Ramos (cell line): ENCODE measurements around the gene CD63.

ENCODE experiments used
- in situ Hi-C: fragments of 300-500 bp; cut with MboI; formaldehyde crosslinking; loops from one replicate; pipeline ENCODE4 v1.14.3; 2022; ENCODE audit warnings: low sequenced_read_pairs; ENCODE audit not compliant: unreplicated experiment

CD63 gene

DNA sequence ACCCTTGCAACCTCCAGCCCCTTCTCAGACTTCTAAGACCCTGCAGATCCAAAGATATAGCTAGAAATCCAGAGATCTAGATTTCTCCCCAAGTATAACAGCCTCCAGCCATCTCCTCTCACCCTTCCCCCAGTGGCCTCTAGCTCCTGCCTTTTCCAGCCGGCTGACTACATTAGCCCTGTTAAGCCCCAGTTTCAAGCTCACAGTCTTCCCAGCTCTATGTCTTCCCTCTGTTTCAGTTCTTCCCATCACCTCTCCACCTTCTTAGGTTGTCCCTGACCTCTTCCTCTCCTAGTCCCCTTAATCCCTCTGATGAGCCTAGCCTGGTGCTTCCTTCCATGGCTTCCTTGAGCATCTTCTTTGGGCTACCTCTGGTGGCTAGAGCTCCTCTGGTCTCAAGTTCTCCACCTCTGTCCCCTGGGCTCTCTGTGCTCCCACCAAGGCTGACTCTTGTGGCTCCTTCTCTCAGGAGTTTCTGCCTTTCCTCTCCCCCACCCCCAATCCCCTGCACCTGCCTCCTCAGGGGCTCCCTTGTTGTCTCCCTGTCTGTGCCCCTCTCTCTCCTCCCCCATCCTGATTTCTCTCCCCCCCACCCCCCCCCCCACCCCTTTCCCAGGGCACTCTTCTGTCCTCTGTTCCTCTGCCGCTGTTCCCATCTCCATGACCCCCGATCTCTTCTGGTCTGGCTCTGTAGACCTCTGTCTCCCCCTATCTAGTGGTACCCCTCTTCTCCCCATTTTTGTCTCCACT lies 13.3 kb upstream of the CD63 start:
- in situ Hi-C loops, result no loop called here

DNA sequence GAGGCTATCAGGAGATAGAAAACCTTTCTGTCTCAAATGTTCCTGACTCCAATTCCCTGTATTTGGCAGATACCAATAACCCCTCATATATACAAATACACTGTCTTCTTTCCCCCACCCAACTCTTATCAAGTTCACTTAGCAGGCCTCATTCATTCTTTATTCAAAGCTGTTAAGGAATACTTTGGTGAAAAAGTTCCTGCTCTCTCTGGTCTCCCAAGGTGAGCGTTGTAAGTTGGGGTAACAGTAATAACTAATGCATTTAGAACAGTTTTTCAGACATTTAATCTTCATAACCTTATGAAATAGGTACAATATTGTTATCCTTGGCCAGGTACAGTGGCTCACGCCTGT lies 10.2 kb upstream of the CD63 start:
- in situ Hi-C loops, result loop anchor here (10.0 kb wide), 1 partner anchor 296 kb away; no protein-coding TSS in a partner anchor

- in situ Hi-C loops, result loop anchor here (10.0 kb wide), 1 partner anchor 296 kb away; no protein-coding TSS in a partner anchor
Measured at GRCh38 chr12:55738123-55739024, 9.6 kb upstream of the CD63 start.

DNA sequence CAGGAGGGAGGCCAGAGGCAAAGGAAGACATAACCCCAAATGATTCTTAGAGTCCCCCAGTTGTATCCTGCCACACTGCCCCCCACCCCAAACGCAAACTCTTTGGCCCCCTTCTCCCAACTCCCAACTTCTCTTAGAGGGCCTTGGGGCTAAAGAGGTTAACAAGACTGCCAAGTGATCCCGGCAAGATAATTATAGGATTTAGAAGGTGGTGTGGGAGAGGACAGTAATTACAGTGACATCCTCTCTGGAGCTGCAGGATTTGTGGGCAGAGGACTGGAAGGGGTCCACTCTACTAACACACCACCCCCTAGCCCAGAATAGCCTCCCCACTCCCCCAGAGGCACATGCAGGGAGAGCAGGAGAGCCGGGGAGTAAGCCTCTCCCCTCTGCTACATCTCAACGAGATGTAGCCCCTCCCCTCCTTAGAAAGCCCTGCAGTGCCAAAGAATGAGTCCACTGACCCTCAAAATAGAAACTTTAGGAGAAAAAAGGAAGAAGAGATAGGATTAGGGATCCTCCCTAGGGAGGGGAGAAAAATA lies 8.8 kb upstream of the CD63 start:
- in situ Hi-C loops, result loop anchor here (10.0 kb wide), 1 partner anchor 297 kb away; no protein-coding TSS in a partner anchor

GRCh38 chr12:55736780-55737580 lies 8.2 kb upstream of the CD63 start:
- in situ Hi-C loops, result loop anchor here (10.0 kb wide), 1 partner anchor 298 kb away; no protein-coding TSS in a partner anchor

DNA sequence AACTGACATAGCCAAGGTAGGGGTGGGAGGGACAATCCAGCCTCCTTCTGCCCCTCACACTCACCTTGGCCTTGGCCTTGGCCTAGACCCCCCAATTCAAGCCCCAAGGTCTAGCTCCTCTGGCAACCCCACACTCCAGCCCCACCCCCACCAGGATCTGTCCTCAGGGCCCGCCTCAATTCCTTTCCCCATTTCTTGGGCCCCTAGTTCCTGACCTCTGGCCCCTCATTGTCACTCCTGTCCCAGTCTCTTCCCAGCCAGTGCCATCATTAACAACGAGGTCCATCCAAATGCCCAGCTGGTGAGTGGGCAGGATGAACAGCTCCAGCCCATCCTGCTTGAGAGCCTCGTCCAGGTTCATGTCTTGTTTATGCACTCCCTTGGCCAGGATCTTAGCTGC lies 7.3 kb upstream of the CD63 start:
- in situ Hi-C loops, result loop anchor here (10.0 kb wide), 1 partner anchor 299 kb away; no protein-coding TSS in a partner anchor

- in situ Hi-C loops, result loop anchor here (10.0 kb wide), 1 partner anchor 300 kb away; no protein-coding TSS in a partner anchor
Measured at GRCh38 chr12:55734595-55734994, 5.8 kb upstream of the CD63 start.

GRCh38 chr12:55733858-55734257 lies 5.0 kb upstream of the CD63 start:
- in situ Hi-C loops, result loop anchor here (10.0 kb wide), 1 partner anchor 301 kb away; no protein-coding TSS in a partner anchor

DNA sequence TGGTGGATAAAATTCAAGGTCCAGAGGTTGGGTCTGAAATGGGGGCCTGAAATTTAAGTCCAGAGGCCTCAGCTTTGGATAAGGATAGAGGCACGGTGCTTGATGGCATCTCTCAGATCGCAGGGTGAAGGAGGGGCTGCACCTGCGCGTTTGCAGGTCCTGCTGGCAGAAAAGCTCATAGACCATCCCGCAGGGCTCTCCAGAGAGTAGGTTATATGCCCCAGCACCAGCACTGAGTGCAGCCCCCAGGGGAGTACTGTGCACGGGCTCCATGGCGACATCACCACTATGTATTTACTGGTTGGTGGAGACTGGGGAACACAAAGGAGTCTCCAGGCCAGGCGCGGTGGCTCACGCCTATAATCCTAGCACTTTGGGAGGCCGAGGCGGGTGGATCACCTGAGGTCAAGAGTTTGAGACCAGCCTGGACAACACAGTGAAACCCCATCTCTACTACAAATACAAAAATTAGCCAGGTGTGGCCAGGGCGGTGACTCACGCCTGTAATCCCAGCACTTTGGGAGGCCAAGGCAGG lies 4.3 kb upstream of the CD63 start:
- in situ Hi-C loops, result loop anchor here (10.0 kb wide), 1 partner anchor 302 kb away; no protein-coding TSS in a partner anchor

DNA sequence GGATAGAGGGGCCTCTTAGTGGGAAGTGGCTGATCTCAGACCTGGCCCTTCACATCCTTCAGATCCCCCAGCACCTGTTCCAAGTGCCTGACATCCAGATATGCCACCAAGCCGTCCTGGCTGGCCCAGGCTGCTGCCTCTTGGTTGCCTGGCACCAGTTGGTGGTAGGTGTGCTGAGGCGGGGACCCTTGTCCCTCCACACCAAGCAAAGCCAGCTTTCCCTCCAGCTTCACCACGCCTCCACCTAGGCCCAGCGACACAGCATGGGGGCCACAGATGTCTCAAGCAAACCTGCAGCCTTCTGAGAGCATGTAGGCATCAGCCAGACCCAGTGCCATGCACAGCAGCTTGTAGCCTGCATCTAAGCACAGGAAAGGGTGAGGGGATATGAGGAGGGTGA lies 3.5 kb upstream of the CD63 start:
- in situ Hi-C loops, result loop anchor here (10.0 kb wide), 1 partner anchor 303 kb away; no protein-coding TSS in a partner anchor

DNA sequence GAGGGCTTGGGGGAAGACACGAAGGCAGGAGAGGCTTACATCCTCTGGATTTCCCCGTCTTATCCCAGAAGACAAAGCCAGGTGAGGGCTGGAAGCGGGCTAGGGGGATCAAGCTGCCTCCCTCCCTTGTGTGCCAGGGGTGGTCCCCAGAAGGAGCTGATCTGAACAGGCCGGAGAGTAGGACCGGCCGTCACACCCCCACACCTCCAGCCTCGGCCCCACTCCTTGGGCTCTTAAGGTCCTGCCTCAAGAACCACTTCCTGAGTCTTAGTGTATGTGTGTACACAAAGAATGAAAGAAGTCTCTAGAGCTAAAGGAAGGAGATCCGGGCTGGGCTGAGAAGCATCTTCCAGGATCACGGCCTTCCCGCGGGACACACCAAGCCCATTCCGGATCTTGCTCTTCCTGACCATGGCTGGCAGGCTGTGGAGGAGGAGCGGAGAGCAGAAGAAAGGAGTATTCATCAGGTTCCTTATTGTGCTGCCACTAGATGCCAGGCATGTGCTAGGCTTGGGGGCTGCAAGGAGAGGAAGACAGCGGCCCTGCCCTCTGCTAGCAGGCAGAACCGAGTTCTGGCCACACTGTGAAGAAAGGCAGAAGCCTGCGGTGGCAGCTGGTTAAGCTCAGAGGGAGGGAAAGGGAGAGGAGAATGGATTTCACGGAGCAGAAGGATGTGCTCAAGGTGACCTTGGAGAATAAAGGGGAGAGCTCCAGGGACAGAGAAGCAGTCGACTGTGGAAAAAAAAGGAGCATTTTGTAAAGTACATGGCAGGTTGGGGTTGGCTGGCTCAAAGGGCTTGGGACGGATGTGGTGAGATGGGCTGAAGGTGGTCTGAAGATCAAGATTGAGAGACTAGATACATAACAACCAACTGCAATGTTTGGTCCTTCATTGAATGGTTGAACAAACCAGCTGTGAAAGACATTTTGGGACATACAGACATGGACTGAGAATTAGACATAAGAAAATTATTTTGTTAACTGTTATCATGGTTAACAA lies 1.3 kb upstream of the CD63 start:
- in situ Hi-C loops, result loop anchor here (10.0 kb wide), 1 partner anchor 305 kb away; no protein-coding TSS in a partner anchor

DNA sequence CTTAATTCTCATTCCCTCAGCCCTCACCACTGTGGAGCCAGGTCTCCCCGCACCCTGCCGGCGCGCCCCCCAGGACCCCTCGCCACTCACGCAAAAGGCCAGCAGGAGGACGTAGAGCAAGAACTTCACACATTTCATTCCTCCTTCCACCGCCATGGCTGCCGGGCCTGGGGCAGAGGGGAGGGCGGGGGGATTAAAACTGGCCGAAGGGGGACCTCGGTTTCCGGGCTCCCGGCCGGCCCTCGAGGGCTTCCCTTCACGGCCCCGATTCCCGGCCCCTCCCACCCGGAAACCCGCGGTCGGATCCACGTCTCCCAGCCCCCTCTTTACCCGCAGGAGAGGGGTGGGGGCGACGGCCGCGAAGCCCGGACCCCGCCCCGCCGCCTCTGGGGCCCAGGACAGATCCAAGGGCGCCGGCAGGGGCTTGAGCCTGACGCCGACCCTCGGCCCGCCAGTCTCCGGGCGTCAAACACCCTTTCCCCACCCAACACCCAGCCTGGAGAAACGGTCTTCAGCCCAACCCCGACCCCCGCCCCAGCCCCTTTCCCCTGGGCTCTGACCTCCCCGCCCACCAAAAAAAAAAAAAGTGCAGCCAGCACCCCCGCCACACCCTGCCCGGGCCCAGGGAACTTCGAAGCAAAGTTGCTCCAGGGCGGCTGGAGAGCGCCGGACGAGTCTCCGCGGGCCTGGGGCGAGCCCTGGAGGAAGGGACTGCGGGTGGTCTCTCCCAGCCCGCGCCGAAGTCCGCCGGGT lies 447 bp downstream of the CD63 start:
- in situ Hi-C loops, result no loop called here

DNA sequence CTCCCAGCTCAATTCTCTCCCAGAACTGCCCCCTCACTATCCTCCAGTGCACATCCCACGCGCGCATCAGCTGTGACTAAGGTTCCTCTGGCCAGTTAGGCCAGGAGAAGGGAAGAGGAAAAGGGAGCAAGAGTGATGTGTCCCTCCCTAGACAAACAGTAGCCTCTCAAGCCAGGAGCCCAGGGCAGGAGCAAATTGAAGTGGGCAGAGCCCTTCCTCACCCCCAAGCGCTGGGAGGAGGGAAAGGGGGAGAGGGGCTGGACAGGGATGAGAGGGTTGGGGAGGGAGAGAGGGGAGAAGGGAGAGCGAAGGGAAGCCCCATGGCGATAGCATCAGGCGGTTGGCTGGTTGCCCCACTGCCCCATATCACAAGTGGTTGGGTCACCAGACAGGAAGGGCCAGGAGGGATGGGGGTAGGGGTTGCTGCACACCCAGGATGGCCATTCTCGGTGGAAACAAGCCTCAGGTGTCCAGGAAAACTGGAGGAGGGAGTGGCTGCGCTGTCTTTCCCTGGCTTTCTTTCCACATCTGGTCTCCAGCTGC lies 1.1 kb downstream of the CD63 start:
- in situ Hi-C loops, result no loop called here

DNA sequence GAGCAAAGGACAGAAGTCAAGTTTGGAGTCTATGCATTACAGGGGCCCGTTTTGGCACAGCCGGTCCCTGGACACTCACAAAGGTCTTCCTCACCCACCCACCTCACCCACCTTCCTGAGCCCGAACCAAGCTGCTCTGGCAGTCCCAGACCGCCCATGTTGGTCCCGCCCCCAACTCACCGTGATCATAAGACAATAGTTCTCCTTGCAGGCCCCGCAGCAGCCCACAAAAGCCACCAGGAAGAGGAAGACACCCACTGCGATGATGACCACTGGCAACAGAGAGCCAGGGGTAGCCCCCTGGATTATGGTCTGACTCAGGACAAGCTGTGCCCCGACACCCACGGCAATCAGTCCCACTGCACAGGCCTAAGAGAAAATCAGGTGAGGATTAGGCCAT lies 1.8 kb downstream of the CD63 start:
- in situ Hi-C loops, result no loop called here

GRCh38 chr12:55725556-55725955 lies 3.3 kb downstream of the CD63 start:
- in situ Hi-C loops, result no loop called here

DNA sequence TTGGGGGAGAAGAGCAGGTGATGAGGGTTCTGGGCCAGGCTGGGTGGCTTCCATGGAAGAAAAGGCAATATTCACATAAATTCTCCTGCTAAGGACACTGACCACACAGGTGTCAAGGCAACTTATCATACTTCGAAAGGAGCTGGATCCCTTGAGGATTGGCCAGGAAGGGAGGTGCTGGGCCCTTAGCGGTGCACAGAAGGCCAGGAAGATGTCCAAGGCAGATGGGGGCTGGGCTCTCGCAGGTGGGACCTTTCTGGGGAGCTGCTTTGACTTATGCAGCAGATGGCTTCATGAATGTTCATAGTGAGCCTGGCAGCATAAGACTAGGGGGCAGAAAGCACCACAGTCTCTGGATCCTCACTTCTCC lies 3.9 kb downstream of the CD63 start:
- in situ Hi-C loops, result loop anchor here (5.0 kb wide), 1 partner anchor 68 kb away; no protein-coding TSS in a partner anchor

- in situ Hi-C loops, result loop anchor here (5.0 kb wide), 1 partner anchor 67 kb away; no protein-coding TSS in a partner anchor
Measured at GRCh38 chr12:55724226-55724939, 4.4 kb downstream of the CD63 start.
